Spleen (tissue), 7 donors: ENCODE measurements around the gene SRGAP2B.
"Not testable (repeated sequence)": the region's sequence is repeated elsewhere in the genome, so short reads cannot be mapped to it uniquely, and the experiment has no call there.

Experiments used
- POLR2AphosphoS5 ChIP-seq, 3 donors: sonication (generic); formaldehyde crosslinking; IDR thresholded peaks; one replicate each; pipeline ENCODE4 v1.5.1; 2017; ENCODE audit warnings: antibody characterized with exemption in 3 of 3
- TF ChIP-seq, protein P1 (sequence below), 11 experiments: fragments of 200-600 bp in 7 of 11; fragments of 450-650 bp in 4 of 11; sonication (generic) in 4 of 11; IDR thresholded peaks in 8 of 11; conservative IDR thresholded peaks in 3 of 11; 1 replicate in 7 of 11; 2 replicates in 4 of 11; pipeline versions ENCODE4 v1.4.0 to v1.8.0; 2016 to 2021; ENCODE audit warnings: antibody characterized with exemption in 11 of 11, inconsistent platforms in 4 of 11, mild to moderate bottlenecking in 1 of 11
- donor health status: DM: no; HTN: no; CAD: no; lungs with moderate emphysema.
- donor health status: DM: no; HTN: no; CAD: no.
- donor health status: DM: no; HTN: no; CAD: no.

- TF ChIP-seq, protein P1, sequence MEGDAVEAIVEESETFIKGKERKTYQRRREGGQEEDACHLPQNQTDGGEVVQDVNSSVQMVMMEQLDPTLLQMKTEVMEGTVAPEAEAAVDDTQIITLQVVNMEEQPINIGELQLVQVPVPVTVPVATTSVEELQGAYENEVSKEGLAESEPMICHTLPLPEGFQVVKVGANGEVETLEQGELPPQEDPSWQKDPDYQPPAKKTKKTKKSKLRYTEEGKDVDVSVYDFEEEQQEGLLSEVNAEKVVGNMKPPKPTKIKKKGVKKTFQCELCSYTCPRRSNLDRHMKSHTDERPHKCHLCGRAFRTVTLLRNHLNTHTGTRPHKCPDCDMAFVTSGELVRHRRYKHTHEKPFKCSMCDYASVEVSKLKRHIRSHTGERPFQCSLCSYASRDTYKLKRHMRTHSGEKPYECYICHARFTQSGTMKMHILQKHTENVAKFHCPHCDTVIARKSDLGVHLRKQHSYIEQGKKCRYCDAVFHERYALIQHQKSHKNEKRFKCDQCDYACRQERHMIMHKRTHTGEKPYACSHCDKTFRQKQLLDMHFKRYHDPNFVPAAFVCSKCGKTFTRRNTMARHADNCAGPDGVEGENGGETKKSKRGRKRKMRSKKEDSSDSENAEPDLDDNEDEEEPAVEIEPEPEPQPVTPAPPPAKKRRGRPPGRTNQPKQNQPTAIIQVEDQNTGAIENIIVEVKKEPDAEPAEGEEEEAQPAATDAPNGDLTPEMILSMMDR (IDR thresholded peaks at IDR 0.05 in 8 of 11, conservative IDR thresholded peaks at IDR 0.05 in 3 of 11) = not testable (repeated sequence)
- TF ChIP-seq POLR2AphosphoS5 (IDR thresholded peaks at IDR 0.05) = not testable (repeated sequence)
Measured at GRCh38 chr1:145066486-145066885, 28.6 kb downstream of the SRGAP2B start.
